HG03565 (cell line): ENCODE measurements around the gene CLEC9A.
"Not testable (repeated sequence)": the region's sequence is repeated elsewhere in the genome, so short reads cannot be mapped to it uniquely, and the experiment has no call there.

Source experiments
- ATAC-seq: cut with Tn5 transposase; IDR thresholded peaks from one replicate; pipeline ENCODE4 v1.9.1; 2021; ENCODE audit warnings: mild to moderate bottlenecking, moderate library complexity; ENCODE audit not compliant: unreplicated experiment

The CLEC9A gene

GRCh38 chr12:10030446-10030845 lies at the start of gene CLEC9A:
CLEC9A (plus strand) TSS chr12:10030682; CDS start chr12:10052688, 22,006 bp downstream.
- ATAC-seq = no peak

GRCh38 chr12:9991876-9992275 lies 38.6 kb upstream of the CLEC9A start:
- ATAC-seq = no peak

GRCh38 chr12:9992296-9992695 lies 38.2 kb upstream of the CLEC9A start:
- ATAC-seq = no peak

- ATAC-seq = no peak
These were observed 31.5 kb upstream of the CLEC9A start, which contains the start of gene CLEC1B for GRCh38 chr12:9999016-9999415. CLEC1B (minus strand) TSS chr12:9999121; CDS start chr12:9999100, 21 bp downstream.

DNA sequence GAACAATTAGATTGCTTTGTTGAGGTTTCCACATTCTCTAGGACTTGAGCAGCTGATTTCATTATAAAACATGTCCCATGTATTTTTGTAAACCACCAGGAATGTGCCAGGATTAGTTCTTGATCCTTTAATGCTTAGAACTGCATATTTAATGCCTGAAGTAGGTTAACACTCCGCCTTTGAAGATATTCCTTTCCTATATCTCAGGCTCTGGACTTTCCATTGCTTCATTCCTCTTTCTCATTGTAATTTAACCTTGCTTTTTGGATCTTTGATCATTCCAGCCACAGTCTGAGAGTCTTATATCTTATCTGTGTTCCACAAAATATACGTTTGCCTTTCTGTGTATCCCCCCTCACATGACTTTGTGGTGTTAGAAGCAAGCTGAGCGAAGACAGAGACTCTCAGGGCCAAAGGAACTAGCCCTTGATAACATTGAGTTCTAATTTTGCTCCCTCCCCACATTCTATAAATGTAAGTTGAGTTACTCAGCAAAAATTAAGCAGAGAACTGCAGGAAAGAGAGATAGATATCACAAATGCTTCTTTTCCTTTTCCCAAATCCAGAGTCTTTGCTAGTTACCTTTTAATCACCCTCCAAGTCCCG lies 29.2 kb upstream of the CLEC9A start:
- ATAC-seq = no peak

GRCh38 chr12:10012630-10013330 lies 17.7 kb upstream of the CLEC9A start:
- no peak for ATAC-seq

- ATAC-seq = no peak
These were observed 15.0 kb upstream of the CLEC9A start for GRCh38 chr12:10015450-10015849.

DNA sequence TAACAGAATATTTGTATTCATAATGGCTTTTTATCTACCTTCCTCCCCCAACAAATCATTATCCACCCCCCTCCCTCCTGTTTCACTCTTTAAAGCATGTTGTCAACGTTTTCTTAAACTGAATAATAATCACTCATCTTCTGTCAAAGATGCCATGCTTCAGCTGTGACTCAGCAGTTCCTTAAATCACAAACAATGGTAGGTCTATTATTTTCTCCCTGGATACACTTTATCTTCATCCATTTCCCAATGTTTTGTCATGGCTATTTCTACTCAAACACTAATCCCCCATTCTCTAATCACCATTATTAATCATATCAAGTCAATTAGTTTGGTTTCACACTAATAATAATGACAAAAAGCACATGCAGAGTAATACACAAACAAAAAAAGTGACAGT lies 13.6 kb upstream of the CLEC9A start:
- no peak for ATAC-seq

DNA sequence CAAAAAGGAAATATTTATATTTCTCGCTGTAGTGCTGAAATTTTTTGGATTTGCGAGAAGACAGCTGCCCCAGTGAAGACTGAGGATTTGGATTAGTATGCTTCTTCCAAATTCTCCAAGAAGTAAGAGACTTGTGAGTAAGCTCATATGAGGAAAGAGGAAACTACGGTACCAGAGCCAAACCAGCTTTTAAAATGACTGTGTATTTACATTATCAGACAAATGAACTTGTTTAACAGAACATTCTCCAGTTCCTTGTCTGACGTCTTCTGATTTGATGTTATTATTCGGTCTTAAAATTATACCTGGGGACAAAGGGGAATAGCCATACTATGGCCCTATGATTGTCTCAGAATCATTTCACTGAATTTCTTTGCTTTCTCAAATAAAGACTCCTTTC lies 12.1 kb upstream of the CLEC9A start:
- no peak for ATAC-seq

DNA sequence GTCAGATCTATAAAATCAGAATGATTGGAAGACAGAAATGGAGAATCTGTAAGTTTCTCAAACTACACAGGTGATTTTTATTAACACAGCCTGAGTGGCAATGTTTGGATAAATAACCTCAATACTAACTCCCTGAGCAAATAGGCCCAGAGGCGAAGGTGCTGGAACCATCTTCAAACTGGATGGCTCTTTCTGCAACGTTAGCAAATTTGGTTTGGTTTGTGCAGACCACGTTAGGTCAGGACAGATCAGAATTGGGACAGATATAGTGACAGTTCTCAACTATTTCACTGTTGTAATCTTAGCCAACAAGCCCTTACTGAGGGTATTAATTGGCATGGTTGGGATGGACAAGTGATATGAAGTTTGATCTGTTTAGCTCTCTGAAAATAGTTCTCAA lies 9.1 kb upstream of the CLEC9A start:
- ATAC-seq = no peak

DNA sequence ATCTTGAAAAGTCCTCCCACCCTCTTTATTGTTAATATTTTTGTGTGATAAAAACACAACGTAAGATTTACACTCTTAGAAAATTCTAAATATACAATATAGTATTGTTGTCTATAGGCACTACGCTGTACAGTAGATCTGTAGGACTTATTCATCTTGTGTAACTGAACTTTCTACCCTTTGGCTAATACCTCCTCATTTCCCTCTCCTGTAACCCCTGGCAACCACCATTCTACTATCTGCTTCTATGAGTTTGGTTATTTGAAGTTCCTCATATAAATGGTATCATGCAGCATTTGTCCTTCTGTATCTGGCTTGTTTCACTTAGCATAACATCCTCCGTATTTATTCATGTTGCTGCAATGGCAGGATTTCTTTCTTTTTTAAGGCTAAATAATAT lies 5.2 kb upstream of the CLEC9A start:
- ATAC-seq = no peak

- ATAC-seq = not testable (repeated sequence)
These were observed 3.8 kb upstream of the CLEC9A start for GRCh38 chr12:10026666-10027065.

GRCh38 chr12:10027311-10027710 lies 3.2 kb upstream of the CLEC9A start:
- no peak for ATAC-seq

GRCh38 chr12:10027721-10028120 lies 2.8 kb upstream of the CLEC9A start:
- ATAC-seq = no peak

- ATAC-seq = no peak
These were observed 839 bp downstream of the CLEC9A start for GRCh38 chr12:10031321-10031720.

DNA sequence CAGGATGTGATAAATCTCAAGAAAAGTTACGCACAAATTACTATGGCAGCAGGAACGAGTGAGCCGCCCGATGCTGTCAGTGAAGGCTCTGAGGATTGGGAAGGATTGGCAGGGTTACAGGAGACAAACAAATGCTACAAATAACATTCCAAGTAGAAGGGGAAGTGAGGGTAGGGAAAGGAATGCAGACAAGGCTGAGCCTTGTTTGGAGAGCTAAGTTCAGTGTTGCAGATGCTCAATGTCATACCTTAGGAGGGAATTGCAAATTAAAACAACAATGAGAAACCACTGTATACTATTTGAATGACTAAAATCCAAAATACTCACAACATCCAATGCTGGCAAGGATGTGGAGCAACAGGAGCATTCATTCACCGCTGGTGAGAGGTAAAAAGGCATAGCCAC lies 1.3 kb downstream of the CLEC9A start:
- no peak for ATAC-seq

DNA sequence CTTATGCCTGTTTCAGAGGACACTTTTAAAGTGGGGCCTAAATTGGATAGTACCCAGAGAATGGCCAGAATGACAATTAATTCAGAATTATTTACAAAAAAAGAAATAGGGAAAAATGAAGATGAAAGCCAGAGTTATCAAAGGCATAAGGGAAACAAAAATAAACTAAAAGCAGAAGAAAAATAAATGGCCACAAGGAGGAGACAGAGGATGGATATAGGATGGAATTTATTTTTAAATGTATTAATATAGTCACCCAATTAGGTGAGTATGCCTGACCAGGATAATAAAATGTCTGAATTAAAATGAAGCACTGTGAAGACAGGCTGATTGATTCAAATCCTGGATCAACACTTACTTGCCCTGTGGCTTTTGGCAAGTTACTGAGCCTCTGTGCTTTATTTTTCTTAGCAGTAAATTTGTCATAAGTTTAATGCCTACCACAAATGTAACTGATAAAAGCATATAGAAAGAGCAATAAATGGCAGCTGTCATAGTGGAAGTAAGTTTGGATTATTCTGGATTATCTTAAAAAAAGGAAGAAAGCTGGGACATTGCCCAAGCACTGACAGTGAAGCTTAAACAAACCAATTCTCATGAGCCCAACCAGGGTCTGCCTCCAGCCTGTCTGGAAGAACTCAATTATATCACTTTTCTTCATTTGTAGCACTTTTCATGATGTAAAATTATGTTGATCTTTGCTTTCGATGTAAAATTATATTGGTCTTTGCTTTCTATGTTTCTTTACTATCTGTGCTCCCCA lies 3.5 kb downstream of the CLEC9A start:
- no peak for ATAC-seq

DNA sequence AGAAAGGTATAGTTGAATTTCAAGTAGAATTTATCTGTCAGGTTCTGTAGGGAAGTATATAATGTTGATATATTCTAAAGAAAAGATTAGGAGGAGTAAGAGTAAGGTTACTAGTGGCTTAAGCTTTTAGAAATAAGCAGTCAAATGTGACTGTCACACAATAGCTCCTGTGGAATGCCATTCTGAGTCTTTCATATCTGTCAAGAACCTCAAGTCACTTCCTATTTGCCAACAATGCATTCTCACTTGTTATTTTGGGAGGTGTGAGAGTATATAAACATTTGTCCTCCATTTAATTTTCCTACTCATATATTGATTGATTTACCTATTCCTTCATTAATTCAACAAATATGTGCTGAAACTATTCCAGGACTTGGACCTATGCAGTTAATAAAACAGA lies 11.7 kb downstream of the CLEC9A start:
- ATAC-seq = no peak

DNA sequence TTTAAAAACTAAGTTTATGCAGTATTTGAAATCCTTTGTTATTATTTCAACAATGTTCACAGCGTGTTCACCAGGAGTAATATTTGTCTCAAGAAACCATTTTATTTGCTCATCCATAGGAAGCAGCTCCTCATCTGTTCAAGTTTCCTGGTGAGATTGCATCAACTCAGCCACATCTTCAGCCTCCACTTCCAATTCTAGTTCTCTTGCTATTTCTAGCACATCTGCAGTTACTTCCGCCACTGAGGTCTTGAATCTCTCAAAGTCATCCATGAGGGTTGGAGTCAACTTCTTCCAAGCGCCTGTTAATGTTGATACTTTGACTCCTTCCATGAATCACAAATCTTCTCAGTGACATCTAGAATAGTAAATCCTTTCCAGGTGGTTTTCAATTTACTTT lies 18.0 kb downstream of the CLEC9A start:
- no peak for ATAC-seq

GRCh38 chr12:10052193-10052913 lies 21.9 kb downstream of the CLEC9A start:
- ATAC-seq = no peak

DNA sequence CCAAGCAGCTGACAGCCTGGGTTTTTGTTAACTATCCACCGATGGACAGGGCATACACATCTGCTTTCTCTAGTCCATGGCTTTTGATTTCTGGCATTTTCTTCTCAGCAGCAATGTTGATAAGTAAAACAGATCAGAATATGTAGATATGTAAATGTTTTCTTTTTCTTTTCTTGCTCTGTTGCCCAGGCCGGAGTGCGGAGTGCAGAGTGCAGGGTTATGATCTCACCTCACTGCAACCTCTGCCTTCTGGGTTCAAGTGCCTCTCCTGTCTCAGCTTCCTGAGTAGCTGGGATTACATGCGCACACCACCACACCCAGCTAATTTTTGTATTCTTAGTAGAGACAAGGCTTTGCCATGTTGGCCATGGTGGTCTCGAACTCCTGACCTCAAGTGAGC lies 27.9 kb downstream of the CLEC9A start:
- ATAC-seq = no peak
